HG03439 (cell line): ENCODE data around the gene MIPOL1.
"Not testable (repeated sequence)": the region's sequence is repeated elsewhere in the genome, so short reads cannot be mapped to it uniquely, and the experiment has no call there.

Experiments
- ATAC-seq: cut with Tn5 transposase; IDR thresholded peaks from one replicate; pipeline ENCODE4 v1.9.1; 2021; ENCODE audit warnings: mild to moderate bottlenecking, moderate library complexity; ENCODE audit not compliant: unreplicated experiment

The MIPOL1 gene, protein sequence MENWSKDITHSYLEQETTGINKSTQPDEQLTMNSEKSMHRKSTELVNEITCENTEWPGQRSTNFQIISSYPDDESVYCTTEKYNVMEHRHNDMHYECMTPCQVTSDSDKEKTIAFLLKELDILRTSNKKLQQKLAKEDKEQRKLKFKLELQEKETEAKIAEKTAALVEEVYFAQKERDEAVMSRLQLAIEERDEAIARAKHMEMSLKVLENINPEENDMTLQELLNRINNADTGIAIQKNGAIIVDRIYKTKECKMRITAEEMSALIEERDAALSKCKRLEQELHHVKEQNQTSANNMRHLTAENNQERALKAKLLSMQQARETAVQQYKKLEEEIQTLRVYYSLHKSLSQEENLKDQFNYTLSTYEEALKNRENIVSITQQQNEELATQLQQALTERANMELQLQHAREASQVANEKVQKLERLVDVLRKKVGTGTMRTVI

DNA sequence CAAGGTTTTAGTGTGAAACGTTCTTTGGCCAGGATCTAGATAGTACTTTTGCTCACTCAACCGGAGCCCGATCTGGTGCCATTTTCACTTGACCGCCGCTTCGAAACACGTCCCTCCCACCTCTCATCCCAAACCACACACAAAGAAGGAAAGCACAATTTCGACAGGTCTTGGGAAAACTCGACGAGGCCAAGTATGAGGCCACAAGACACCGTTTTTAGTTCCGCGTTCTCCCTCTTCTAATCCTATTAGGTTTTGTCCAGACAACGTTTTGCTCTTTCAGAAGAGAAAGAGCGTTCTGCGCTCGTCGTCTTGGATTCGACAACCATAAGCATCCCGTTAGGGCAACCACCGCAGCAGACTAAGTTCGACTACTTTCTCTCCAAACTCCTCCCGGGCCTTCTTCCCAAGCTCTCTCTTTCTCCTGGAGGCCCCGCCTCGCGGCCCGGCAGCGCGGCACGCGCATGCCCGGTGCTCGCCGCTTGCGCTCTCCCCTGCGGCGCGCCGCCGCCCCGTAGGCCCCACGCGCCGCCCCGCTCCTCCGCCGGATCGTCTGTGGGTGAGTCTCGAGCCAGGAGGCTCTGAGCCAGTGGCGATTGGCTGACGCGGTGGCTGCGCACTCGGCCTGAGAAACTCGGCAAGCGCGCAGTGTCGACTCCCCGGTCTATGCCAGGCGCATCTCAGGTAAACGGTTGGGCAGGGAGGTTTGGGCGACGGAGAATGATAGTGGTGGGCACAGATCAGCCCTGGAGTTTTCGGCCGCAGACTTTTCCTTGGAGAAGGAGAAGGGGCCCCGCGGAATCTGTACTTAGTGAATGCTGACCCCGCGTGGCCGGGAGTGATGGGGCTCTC lies at the start of gene MIPOL1:
Gene MIPOL1, plus strand, starts transcription at position 517 of the 852 bp plus-strand sequence. CDS start 49,952 bp downstream, outside the sequence.
- ATAC-seq = no peak

DNA sequence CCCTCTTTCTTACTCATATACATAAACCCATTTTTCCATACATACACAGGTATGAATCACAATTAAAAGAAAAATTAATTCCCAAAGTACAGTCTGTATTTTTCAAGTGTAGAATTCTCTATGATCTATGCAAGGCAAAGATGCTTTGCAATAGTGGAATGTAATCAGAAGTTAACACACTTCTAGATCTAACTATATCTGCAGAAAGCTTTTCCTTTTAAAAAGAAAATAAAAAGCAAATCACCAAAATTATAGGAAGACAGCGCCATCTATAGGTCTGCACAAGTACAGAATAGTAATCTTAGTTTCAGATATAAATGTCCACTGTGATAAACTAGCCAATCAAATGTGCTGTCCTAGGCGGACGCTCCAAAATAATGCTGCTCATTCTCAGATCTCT lies 47.3 kb upstream of the MIPOL1 start:
- no peak for ATAC-seq

DNA sequence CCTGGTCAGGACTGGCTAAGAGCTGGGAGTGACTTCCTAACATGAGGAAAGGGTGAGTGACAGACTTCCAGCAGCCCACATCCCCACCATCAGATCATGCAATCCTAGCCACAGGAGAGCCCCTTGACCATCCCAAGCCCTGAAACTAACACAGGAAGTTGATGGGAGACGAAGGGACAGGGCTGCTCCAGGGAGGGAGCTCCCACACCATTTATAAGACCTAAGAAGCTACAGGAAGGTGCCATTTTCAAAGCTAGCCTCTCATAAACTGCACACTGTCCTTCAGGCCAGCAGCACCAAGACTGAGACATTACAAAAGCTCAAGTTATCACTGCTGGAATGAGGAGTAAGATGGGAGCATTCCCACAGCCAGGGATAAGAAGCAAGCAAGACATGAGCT lies 44.7 kb upstream of the MIPOL1 start:
- ATAC-seq = no peak

DNA sequence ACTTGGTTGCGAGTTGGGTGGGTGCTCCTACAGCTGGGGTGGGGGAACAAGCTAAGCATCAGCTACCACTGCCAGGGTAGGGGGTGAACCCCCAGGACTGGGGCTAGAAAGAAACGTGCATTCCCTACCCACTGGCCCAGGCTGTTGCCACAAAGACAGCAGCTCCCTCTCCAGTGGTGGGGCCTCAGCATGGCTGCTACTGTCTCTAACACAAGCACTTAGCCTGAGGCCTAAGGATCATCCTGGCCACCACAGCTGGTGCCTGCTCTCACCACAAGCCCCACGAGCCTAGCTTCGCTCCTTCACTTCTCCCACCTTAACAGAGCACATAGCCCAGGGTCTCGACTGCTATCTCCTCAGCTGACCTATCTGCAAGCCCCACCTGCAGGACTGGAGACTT lies 44.3 kb upstream of the MIPOL1 start:
- ATAC-seq = no peak

DNA sequence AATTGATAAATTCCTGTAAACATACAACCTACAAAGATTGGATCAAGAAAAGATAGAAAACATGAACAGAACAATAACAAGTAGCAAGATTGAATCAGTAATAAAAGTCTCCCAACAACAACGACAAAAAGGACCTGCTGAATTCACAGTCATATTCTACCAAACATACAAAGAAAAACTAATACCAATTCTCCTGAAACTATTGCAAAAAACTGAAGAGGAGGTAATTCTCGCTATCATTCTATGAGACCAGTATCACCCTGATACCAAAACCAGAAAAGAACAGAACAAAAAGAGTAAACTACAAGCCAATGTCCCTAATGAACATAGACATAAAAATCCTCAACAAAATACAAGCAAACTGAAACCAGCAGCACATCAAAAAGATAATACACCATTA lies 39.8 kb upstream of the MIPOL1 start:
- ATAC-seq = no peak

DNA sequence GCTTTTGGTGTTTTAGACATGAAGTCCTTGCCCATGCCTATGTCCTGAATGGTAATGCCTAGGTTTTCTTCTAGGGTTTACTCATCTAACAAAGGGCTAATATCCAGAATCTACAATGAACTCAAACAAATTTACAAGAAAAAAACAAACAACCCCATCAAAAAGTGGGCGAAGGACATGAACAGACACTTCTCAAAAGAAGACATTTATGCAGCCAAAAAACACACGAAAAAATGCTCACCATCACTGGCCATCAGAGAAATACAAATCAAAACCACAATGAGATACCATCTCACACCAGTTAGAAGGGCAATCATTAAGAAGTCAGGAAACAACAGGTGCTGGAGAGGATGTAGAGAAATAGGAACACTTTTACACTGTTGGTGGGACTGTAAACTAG lies 35.4 kb upstream of the MIPOL1 start:
- ATAC-seq = not testable (repeated sequence)

DNA sequence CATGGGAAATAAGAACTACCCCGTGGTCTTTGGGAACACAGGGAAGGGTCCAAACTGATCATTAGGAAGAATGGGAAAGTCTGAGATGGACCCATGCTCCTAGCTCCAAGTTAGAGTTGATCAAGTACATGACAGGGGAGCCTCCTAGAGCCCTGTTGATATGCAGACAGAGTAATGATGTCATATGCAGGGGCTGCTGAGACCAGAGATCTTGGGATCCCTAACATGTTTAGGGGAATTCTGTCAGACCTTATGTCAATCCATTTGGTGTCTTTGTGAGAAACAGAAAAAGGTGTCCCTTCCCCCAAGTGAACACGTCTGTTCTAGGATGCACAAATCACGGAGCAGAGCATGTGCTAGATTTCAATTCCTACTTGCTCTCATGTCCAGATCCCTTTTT lies 31.9 kb upstream of the MIPOL1 start:
- ATAC-seq = no peak

DNA sequence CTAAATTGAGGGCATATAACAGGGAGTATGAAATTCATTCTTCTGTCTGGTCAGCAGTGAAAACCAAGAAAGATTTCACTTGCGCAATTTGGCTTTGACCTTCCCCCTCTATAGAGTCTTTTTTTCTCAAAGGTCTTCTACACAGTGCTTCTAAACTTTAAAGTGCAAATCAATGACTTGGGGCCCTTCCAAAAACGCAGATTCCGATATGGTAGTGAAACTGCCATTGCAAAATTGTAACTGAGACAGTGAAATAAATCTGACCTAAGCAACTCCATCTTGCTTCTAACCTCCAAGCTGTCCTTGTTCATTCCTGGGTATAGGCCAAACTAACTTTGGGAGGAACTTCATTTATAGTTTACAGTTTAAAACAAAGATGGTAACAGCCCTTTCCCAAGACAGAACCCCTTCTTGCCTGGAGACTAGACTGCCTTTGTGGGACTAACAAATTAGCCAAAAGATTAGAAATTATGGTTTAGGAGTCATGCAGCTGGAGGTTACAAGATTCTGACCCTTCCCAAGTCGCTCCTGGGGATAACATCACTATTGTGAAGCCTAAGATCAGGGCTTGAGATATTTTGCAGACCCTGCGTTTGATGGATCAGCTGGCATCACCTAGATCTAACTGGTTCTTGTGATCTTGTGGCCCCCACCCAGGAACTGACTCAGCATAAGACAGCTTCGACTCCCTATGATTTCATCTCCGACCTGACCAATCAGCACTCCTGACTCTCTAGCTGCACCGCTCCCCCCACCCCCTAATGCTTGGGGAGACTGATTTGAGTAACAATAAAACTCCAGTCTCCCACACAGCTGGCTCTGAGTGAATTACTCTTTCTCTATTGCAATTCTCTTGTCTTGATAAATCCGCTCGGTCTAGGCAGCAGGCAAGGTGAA lies 30.3 kb upstream of the MIPOL1 start:
- no peak for ATAC-seq

DNA sequence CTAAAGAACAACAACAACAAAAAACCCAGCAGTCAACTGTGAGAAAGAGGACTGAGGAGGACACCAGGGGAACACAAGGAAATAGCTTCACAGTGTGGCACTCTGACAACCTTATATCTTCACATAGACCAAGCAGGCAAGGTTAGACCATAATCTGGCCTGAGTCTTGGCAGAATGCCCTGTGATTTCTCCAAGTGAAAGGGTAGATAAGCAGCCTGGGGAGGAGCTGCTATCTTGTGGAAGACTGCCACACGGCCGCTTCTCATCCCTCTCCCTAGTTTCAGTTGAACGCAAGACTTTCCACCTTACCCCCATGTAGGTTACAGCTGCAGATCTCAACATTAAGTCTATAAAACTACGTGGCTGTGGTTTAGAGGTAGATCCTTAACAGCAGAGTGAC lies 29.0 kb upstream of the MIPOL1 start:
- no peak for ATAC-seq

DNA sequence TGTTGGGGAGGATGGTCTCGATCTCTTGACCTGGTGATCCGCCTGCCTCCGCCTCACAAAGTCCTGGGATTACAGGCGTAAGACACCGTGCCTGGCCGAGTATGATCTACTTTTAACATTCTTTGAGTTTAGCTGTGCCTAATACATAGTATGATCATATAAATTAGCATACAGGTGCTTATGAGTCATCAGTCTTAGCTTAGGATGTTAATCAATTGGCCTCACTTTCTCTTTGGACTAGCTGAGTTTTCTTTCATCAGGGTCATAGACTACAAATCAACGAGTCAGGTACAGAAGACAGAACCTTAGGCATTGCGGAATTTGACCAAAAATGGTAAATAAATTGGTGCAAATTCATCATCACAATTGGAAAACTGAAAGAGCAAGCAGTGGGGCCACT lies 27.5 kb upstream of the MIPOL1 start:
- no peak for ATAC-seq

DNA sequence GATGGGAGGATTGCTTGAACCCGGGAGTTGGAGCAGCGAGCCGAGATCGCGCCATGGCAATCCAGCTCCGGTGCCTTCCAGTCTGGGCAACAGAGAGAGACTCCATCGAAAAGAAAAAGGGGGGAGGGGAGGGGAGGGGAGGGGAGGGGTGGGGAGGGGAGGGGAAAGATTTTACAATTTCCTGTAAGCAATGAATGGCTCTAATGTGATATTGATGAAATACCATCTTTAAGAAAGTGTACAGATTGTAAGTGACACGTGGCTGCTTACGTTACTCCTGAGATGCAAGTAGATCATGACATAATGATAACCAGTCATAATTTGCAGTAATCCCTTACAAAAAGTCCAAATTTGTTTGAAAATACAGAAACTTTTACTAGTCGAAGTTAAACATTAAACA lies 26.7 kb upstream of the MIPOL1 start:
- ATAC-seq = no peak

DNA sequence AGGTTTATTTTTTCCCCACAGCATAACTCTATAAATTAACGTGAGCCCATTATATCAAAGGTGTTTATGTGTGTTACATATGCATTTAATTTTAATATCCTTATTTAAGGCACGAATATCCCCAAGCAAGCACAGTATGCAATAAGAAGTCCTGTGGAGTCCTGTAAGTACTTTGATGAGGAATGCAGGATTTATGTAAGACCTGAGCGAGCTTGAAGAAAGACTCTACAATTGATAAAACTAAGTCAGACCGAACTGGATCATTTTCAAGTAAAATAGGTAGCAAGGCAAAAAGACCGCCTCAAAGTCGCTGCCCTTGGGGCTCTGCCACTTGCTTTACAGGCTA lies 26.1 kb upstream of the MIPOL1 start:
- no peak for ATAC-seq

DNA sequence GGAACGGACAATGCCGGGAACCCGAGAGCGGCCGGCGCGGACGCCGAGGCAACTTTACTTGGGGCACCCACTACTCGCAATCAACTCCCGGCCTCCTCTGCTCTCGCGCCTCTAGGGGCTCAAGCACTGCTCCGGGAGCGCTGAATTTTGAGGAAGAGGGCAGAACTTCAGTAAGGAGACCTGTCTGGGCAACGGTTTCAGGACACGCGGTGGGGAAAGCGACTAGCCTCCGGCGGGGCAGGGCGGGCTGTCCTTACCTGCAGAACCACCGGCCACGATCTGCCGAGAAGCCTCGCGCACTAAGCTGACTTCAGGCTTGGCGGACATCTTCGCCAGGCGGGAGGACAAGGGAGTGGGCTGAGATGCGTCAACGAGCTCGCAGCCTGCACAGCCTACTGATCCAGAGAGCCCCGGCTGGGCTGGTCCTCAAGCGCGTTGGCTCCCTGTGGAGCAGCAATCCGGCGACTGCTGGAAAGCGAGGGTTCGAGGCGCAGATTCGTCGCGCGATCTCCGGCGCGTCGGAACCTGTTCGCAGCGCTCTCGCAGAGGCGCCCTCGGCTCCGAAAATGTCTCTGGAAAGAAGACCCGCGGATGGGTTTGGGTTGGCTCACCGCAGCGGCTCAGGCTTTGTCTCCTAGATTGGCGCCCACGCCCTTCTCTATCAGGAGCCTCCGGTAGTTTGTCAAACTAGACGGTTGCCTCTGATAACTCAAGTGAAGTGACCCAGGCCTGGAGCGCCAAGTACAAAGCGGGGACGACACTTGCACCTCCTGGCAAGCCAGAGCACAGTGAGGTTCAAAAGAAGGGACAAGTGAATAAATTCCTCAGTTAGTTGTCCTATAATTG lies 25.5 kb upstream of the MIPOL1 start, which contains the start of gene SLC25A21:
Gene SLC25A21, minus strand, starts transcription at position 583 of the 846 bp plus-strand sequence.
- no peak for ATAC-seq

DNA sequence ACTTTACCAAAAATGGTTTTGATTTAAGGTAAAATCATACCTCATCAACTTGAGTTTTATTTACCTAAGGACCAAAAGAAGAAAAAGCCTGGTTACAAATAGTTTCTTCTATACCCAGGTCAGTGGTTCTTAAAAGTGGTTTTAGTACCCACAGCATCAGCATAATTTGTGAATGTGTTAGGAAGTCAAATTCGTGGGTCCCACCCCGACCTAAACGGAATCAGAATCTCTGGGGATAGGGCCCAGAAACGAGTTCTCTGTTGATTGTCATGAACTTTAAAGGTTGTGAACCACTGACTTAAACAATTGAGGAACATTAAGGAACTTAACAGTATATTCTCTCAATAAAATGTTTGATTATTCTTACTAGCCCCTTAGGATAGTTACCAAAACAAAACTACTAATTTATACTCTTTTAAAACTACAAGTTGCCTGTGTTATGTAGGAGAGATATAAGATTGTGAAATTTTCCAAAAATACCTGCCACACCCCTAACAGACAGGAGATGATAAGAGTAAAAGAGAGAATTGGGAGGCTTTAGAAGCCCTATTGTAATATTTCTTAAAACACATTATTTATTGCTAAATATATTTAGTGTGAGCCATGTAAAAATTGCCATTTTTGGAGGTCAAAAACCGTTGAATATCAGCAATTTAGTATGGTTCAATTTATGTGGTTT lies 24.7 kb upstream of the MIPOL1 start:
- ATAC-seq = no peak

DNA sequence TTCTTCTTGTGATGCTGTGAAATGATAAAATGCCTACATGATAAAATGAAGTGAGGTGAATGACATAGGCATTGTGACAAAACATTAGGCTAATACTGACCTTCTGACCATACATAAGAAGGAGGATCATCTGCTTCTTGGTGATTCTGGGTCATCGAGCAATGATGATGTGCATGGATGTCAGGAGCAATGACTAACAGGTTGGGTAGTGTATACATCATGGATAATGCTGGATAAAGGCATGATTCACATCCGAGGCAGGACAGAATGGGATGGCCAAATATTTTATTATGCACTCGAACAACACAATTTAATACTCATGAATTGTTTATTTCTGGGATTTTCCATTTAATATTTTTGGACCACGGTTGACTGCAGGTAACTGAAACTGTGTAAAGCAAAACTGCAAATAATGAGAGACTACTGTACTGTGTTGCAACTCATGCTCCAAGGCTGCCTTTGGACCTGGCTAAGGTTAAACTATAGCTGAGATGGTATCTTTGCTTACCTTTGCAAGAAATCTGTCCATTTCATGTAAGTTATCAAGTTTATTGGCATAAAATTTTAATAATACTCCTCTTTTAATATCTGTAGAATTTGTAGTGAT lies 17.7 kb upstream of the MIPOL1 start:
- no peak for ATAC-seq

DNA sequence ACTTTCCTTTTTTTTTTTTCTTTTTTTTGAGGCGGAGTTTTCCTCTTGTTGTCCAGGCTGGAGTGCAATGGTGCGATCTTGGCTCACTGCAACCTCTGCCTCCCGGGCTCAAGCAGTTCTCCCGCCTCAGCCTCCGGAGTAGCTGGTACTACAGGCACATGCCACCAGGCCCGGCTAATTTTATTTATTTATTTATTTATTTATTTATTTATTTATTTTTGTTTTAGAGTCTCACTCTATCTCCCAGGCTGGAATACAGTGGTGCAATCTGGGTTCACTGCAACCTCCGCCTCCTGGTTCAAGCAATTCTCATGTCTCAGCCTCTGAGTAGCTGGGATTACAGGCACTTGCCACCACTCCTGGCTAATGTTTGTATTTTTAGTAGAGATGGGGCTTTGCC lies 16.9 kb upstream of the MIPOL1 start:
- not testable (repeated sequence) for ATAC-seq

DNA sequence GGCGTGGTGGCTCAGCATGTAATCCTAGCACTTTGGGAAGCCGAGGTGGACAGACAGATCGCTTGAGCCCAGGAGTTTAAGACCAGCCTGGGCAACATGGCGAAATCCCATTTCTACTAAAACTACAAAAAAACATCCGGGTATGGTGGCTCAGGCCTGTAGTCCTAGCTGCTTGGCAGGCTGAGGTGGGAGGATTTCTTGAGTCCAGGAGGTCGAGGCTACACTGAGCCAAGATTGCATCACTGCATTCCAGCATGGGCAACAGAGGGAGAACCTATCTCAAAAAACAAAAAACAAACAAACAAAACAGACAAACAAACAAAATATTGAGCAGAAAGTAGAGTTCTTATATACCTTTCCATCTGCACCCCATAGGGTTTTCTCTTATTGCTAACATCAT lies 16.3 kb upstream of the MIPOL1 start:
- no peak for ATAC-seq

DNA sequence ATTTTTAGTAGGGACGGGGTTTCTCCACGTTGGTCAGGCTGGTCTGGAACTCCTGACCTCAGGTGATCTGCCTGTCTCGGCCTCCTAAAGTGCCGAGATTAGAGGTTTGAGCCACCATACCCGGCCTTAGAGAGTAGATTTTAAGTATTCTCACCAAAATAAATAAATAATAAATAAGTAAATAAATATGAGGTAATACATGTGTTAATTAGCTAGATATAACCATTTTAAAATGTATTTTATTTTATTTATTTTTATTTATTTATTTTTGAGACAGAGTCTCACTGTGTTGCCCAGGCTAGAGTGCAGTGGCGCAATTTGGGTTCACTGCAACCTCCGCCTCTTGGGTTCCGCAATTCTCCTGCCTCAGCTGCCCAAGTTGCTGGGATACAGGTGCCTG lies 13.2 kb upstream of the MIPOL1 start:
- ATAC-seq = not testable (repeated sequence)

DNA sequence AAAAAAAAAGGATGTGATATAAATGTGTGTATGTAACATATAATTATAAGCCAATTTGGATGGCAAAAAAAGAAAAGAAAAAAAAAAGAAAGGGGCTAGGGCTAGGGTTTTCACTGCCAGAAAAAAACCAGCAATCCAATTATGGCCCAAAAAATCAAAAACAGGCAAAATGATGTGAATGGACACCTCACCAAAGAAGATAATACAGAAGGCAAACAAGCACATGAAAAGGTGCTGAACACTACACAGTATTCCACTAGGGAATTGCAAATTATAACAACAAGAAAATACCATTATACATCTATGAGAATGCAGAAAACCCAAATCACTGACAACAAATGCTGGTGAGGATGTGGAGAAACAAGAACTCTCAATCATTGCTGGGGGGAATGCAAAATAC lies 12.1 kb upstream of the MIPOL1 start:
- ATAC-seq = no peak
